Prostate gland (tissue), 2 donors: ENCODE measurements around the gene ZNF681.

ENCODE experiments used
- POLR2A ChIP-seq: fragments of 450-650 bp; IDR thresholded peaks from one replicate; pipeline ENCODE4 v1.6.1; 2016; ENCODE audit warnings: antibody characterized with exemption, mild to moderate bottlenecking
- TF ChIP-seq, protein P1 (sequence below), 4 experiments: fragments of 200-600 bp in 2 of 4; fragments of 450-650 bp in 2 of 4; sonication (generic) in 2 of 4; IDR thresholded peaks; 1 replicate in 3 of 4; 2 replicates in 1 of 4; pipeline ENCODE4 v1.5.1; 2016 to 2019; ENCODE audit warnings: antibody characterized with exemption in 4 of 4, mild to moderate bottlenecking in 2 of 4, moderate library complexity in 2 of 4

DNA sequence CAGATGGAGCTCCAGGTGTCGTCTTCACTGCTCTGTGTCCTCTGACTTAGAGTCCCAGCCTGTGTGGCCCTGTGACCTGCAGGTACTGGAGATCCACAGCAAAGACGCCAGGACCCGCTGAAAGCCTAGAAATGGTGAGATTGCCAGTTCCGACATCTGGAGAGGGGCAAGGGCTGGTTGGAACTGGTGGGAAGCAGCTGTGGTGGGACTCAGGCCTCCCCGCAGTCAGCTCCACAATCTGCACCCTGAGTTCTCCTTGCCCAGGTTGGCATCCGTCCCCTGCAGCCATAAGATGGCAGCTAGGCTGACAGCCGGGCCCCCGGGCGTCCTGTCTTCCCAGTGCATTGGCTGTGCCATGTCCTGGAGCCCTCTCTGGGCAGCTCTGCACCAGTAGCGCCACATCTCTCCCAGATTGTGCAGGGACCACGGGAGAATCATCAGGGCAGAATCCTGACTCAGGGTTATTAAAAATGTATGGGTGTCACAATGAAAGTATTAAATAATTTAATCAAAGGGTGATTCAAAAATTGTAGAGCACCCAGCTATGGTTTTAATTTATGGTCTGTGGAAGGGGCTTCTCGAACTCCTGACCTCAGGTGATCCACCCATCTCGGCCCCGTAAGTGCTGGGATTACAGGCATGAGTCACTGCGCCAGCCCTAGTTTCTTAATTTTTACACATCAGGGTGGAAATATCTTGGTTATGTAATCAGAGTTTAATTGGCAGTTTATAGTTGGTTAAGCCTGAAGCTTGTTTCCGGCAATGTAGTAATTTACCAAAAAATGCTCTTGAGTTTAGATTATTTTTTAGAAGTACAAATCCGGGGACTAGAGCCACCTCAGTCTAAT lies 32.2 kb upstream of the ZNF681 start:
- TF ChIP-seq, protein P1, sequence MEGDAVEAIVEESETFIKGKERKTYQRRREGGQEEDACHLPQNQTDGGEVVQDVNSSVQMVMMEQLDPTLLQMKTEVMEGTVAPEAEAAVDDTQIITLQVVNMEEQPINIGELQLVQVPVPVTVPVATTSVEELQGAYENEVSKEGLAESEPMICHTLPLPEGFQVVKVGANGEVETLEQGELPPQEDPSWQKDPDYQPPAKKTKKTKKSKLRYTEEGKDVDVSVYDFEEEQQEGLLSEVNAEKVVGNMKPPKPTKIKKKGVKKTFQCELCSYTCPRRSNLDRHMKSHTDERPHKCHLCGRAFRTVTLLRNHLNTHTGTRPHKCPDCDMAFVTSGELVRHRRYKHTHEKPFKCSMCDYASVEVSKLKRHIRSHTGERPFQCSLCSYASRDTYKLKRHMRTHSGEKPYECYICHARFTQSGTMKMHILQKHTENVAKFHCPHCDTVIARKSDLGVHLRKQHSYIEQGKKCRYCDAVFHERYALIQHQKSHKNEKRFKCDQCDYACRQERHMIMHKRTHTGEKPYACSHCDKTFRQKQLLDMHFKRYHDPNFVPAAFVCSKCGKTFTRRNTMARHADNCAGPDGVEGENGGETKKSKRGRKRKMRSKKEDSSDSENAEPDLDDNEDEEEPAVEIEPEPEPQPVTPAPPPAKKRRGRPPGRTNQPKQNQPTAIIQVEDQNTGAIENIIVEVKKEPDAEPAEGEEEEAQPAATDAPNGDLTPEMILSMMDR (IDR thresholded peaks at IDR 0.05) = no peak
- TF ChIP-seq POLR2A = no peak
